Sigmoid colon (tissue), 7 donors: ENCODE data around the gene MRPL55. TPM values are rescaled to one million over a fixed set of nuclear protein-coding genes. Genes with fewer than 3 reads are reported as not detected.

Experiments
- DNase-seq: peaks from one replicate; pipeline ENCODE4 v3.0.0-alpha.2; 2019
- H3K27ac ChIP-seq, 4 donors: fragments of 200-600 bp; sonication (generic); one replicate each; pipeline ENCODE4 v1.5.1; 2016 to 2019; ENCODE audit warnings: mild to moderate bottlenecking in 1 of 4
- H3K27me3 ChIP-seq, 3 donors: fragments of 200-600 bp; sonication (generic); one replicate each; pipeline ENCODE4 v1.5.1; 2019; ENCODE audit warnings: mild to moderate bottlenecking in 1 of 3
- H3K36me3 ChIP-seq, 4 donors: fragments of 200-600 bp; sonication (generic); one replicate each; pipeline ENCODE4 v1.5.1; 2016 to 2019
- H3K4me1 ChIP-seq, 4 donors: fragments of 200-600 bp; sonication (generic); one replicate each; pipeline ENCODE4 v1.5.1; 2017 to 2019
- H3K4me3 ChIP-seq, 4 donors: fragments of 200-600 bp; sonication (generic); one replicate each; pipeline ENCODE4 v1.5.1; 2017 to 2019; ENCODE audit warnings: mild to moderate bottlenecking in 2 of 4, moderate library complexity in 1 of 4
- H3K9me3 ChIP-seq, 4 donors: fragments of 200-600 bp in 3 of 4; sonication (generic) in 3 of 4; one replicate each; pipeline versions ENCODE4 v1.5.1 to v1.6.1; 2013 to 2019
- CTCF ChIP-seq, 4 experiments: fragments of 450-650 bp in 3 of 4; fragments of 200-600 bp in 1 of 4; IDR thresholded peaks; one replicate each; pipeline ENCODE4 v1.5.1; 2016 to 2019; ENCODE audit warnings: antibody characterized with exemption in 4 of 4, mild to moderate bottlenecking in 3 of 4, moderate library complexity in 2 of 4
- EP300 ChIP-seq, 4 donors: sonication (generic); formaldehyde crosslinking; IDR thresholded peaks; one replicate each; pipeline ENCODE4 v1.6.1; 2017; ENCODE audit warnings: antibody characterized with exemption in 4 of 4
- POLR2A ChIP-seq, 2 donors: fragments of 450-650 bp; IDR thresholded peaks; one replicate each; pipeline ENCODE4 v1.6.1; 2016; ENCODE audit warnings: antibody characterized with exemption in 2 of 2, mild to moderate bottlenecking in 2 of 2, moderate library complexity in 2 of 2
- POLR2AphosphoS5 ChIP-seq, 4 donors: sonication (generic); formaldehyde crosslinking; IDR thresholded peaks; one replicate each; pipeline ENCODE4 v1.6.1; 2017; ENCODE audit warnings: antibody characterized with exemption in 4 of 4
- WGBS, 2 donors: extraction: QIAGEN DNeasy Blood & Tissue Kit; methylation state at CpG; one replicate each; pipeline ENCODE4 v1.1.7; 2013; 5-methylcytosine and 5-hydroxymethylcytosine counted together
- intact Hi-C: fragments of 100-400 bp; cut with DNase I; formaldehyde crosslinking; loops from one replicate; pipeline ENCODE4 v1.15.1; 2023
- polyA plus RNA-seq, 3 donors: library from polyadenylated mRNA; stranded (reverse); fragments of 200-250 nt; gene quantifications; one replicate each; pipeline ENCODE4 v1.2.3, GENCODE V29; 2013
- small RNA-seq, 3 donors: library from RNA; depleted of rRNA; stranded (forward); fragments of <200 nt; gene quantifications; one replicate each; pipeline ENCODE3, GENCODE V24; 2016
- total RNA-seq, 4 donors: library from RNA; depleted of rRNA; stranded (reverse); fragments of >200 nt; gene quantifications; one replicate each; pipeline ENCODE4 v1.1.0, GENCODE V29; 2016
- donor health status: healthy with polysubstance abuse.
- donor health status: Bipolar disorder and iron deficiency.
- donor health status: healthy.

The MRPL55 gene
- total and polyA plus RNA-seq, 7 donors: 53.5 to 90.6 (median 77.4) TPM

GRCh38 chr1:228058949-228059633 is 50.0 kb downstream of the MRPL55 start:
- no peak overlapping the region for H3K27ac ChIP-seq
- H3K27me3 ChIP-seq: peaks cover 25 to 80% (median 60%) of the 10 kb centered on the region in 3 donors
- no peak for DNase-seq

GRCh38 chr1:228058172-228058948 is 50.7 kb downstream of the MRPL55 start:
- Histone ChIP-seq H3K27ac (no peak overlapping the region), H3K36me3 (no peaks in the 10 kb centered on the region), H3K4me1 (peaks cover 0 to 22% (median 16%) of the 10 kb centered on the region in 4 donors), H3K9me3 (no peaks in the 10 kb centered on the region), H3K27me3 (peaks cover 25 to 80% (median 53%) of the 10 kb centered on the region in 3 donors), H3K4me3 (no peak overlapping the region)
- WGBS, 2 donors: 48 to 55% methylated on average over 18 of the region's 18 CpGs
- TF ChIP-seq CTCF (IDR thresholded peaks at IDR 0.05) (no peak), POLR2A (IDR thresholded peaks at IDR 0.05) (no peak), POLR2AphosphoS5 (IDR thresholded peaks at IDR 0.05) (no peak), EP300 (IDR thresholded peaks at IDR 0.05) (no peak)
- no peak for DNase-seq
- intact Hi-C loops: no loop called here

More at GRCh38 chr1:228058949-228059633, 50.0 kb downstream of the MRPL55 start:
- TF ChIP-seq EP300 (IDR thresholded peaks at IDR 0.05): no peak
- no peak for TF ChIP-seq POLR2A (IDR thresholded peaks at IDR 0.05)
- TF ChIP-seq CTCF (IDR thresholded peaks at IDR 0.05): no peak
- no peak for TF ChIP-seq POLR2AphosphoS5 (IDR thresholded peaks at IDR 0.05)
- no peaks in the 10 kb centered on the region for H3K36me3 ChIP-seq
- no peaks in the 10 kb centered on the region for H3K9me3 ChIP-seq
- peaks cover 0 to 22% (median 16%) of the 10 kb centered on the region in 4 donors for H3K4me1 ChIP-seq
- no peak overlapping the region for H3K4me3 ChIP-seq
- intact Hi-C loops: no loop called here
- WGBS, 2 donors: 4 to 10% methylated on average over 66 of the region's 66 CpGs

Small RNA genes within 50 kb of the gene (small RNA-seq; reads per million reads assigned to genes)
- gene AL359510.1: 0 reads per million in 3 donors

Other genes starting within 250 kb of the MRPL55 start
- 10 to 100 TPM in 1 of 4 donors, 1 to 10 TPM in 3; 6.4 to 25.5 (median 8.7) TPM for gene WNT9A, start 161.4 kb downstream of the MRPL55 start, total RNA-seq
- 1 to 10 TPM in 1 of 3 donors, under 1 TPM in 2; 0.23 to 2.8 (median 0.60) TPM for gene WNT9A, start 161.4 kb downstream of the MRPL55 start, polyA plus RNA-seq
- not detected for gene WNT3A, start 102.3 kb downstream of the MRPL55 start, total RNA-seq
- under 1 TPM in 1 of 3 donors, not detected in 2; 0.01 TPM for gene WNT3A, start 102.3 kb downstream of the MRPL55 start, polyA plus RNA-seq
- gene ARF1, start 26.6 kb downstream of the MRPL55 start, total RNA-seq: 100 to 1,000 TPM; 212 to 250 (median 225) TPM
- gene ARF1, start 26.6 kb downstream of the MRPL55 start, polyA plus RNA-seq: 100 to 1,000 TPM; 345 to 482 (median 479) TPM
- gene C1orf35, start 6.0 kb downstream of the MRPL55 start, total RNA-seq: 10 to 100 TPM in 3 of 4 donors, 1 to 10 TPM in 1; 7.8 to 18.1 (median 13.0) TPM
- gene C1orf35, start 6.0 kb downstream of the MRPL55 start, polyA plus RNA-seq: 10 to 100 TPM in 1 of 3 donors, 1 to 10 TPM in 2; 8.8 to 17.9 (median 9.0) TPM
- gene GUK1, start 31.0 kb upstream of the MRPL55 start, total RNA-seq: 100 to 1,000 TPM; 225 to 366 (median 303) TPM
- 100 to 1,000 TPM; 391 to 668 (median 656) TPM for gene GUK1, start 31.0 kb upstream of the MRPL55 start, polyA plus RNA-seq
- 1 to 10 TPM; 4.2 to 6.4 (median 4.9) TPM for gene GJC2, start 40.6 kb upstream of the MRPL55 start, total RNA-seq
- under 1 TPM in 2 of 3 donors, not detected in 1; 0.60 to 0.99 TPM for gene GJC2, start 40.6 kb upstream of the MRPL55 start, polyA plus RNA-seq
- gene IBA57, start 56.5 kb upstream of the MRPL55 start, total RNA-seq: 10 to 100 TPM in 2 of 4 donors, 1 to 10 TPM in 2; 2.9 to 14.0 (median 7.3) TPM
- 1 to 10 TPM; 3.7 to 8.0 (median 4.8) TPM for gene IBA57, start 56.5 kb upstream of the MRPL55 start, polyA plus RNA-seq
- 10 to 100 TPM; 12.1 to 21.0 (median 16.3) TPM for gene OBSCN, start 98.7 kb upstream of the MRPL55 start, total RNA-seq
- gene OBSCN, start 98.7 kb upstream of the MRPL55 start, polyA plus RNA-seq: 10 to 100 TPM in 1 of 3 donors, 1 to 10 TPM in 1, under 1 TPM in 1; 0.92 to 13.1 (median 2.4) TPM